Gastroesophageal sphincter (tissue), 4 donors: ENCODE results near the gene FSTL1. TPM values are rescaled to one million over a fixed set of nuclear protein-coding genes. Genes with fewer than 3 reads are reported as not detected.
"Not testable (repeated sequence)": the region's sequence is repeated elsewhere in the genome, so short reads cannot be mapped to it uniquely, and the experiment has no call there.

ENCODE experiments used
- ATAC-seq: fragments of 150-250 bp; one replicate; pipeline ENCODE4 v1.9.1; 2016; ENCODE audit warnings: mild to moderate bottlenecking, moderate library complexity
- H3K27ac ChIP-seq, 4 donors: fragments of 200-600 bp; sonication (generic) in 3 of 4; 1 replicate in 3 of 4; 2 replicates in 1 of 4; pipeline ENCODE4 v1.5.1; 2016 to 2019
- H3K27me3 ChIP-seq: fragments of 200-600 bp; sonication (generic); one replicate; pipeline ENCODE4 v1.5.1; 2019
- H3K36me3 ChIP-seq, 2 donors: fragments of 200-600 bp; sonication (generic); one replicate each; pipeline ENCODE4 v1.5.1; 2019; ENCODE audit warnings: control low read depth in 1 of 2
- H3K4me1 ChIP-seq, 3 donors: fragments of 200-600 bp; sonication (generic); 1 replicate in 2 of 3; 2 replicates in 1 of 3; pipeline ENCODE4 v1.5.1; 2016 to 2019; ENCODE audit warnings: control low read depth in 2 of 3
- H3K4me3 ChIP-seq, 2 donors: fragments of 200-600 bp; sonication (generic); one replicate each; pipeline ENCODE4 v1.5.1; 2019; ENCODE audit warnings: mild to moderate bottlenecking in 1 of 2, moderate library complexity in 1 of 2
- H3K9me3 ChIP-seq, 3 donors: fragments of 200-600 bp; sonication (generic); one replicate each; pipeline ENCODE4 v1.5.1; 2017 to 2019; ENCODE audit warnings: control low read depth in 2 of 3
- EP300 ChIP-seq: sonication (generic); formaldehyde crosslinking; IDR thresholded peaks from one replicate; pipeline ENCODE4 v1.6.1; 2017; ENCODE audit warnings: antibody characterized with exemption, mild to moderate bottlenecking
- POLR2A ChIP-seq, 2 donors: fragments of 450-650 bp; IDR thresholded peaks; one replicate each; pipeline ENCODE4 v1.6.1; 2017; ENCODE audit warnings: antibody characterized with exemption in 2 of 2, mild to moderate bottlenecking in 2 of 2, moderate library complexity in 1 of 2
- POLR2AphosphoS5 ChIP-seq: sonication (generic); formaldehyde crosslinking; IDR thresholded peaks from one replicate; pipeline ENCODE4 v1.6.1; 2017; ENCODE audit warnings: antibody characterized with exemption
- WGBS, 2 donors: methylation state at CpG; one replicate each; pipeline ENCODE4 v1.1.5; 2018; ENCODE audit warnings: low coverage in 1 of 2; 5-methylcytosine and 5-hydroxymethylcytosine counted together
- total RNA-seq, 4 donors: library from RNA; depleted of rRNA; stranded (reverse); fragments of >200 nt; gene quantifications; one replicate each; pipeline ENCODE4 v1.1.0, GENCODE V29; 2016
- TF ChIP-seq, protein P1 (sequence below), 4 experiments: fragments of 200-600 bp in 2 of 4; fragments of 450-650 bp in 2 of 4; sonication (generic) in 1 of 4; IDR thresholded peaks; one replicate each; pipeline ENCODE4 v1.5.1; 2017 to 2019; ENCODE audit warnings: antibody characterized with exemption in 4 of 4, mild to moderate bottlenecking in 2 of 4, moderate library complexity in 2 of 4

FSTL1 gene
- total RNA-seq, 4 donors from 2014 or later = 343 to 1,189 (median 766) TPM

- Histone ChIP-seq H3K36me3 (peaks cover 0 to 48% of the 10 kb centered on the region in 2 donors), H3K27ac (no peak overlapping the region), H3K4me1 (no peaks in the 10 kb centered on the region), H3K4me3 (no peak overlapping the region), H3K9me3 (no peaks in the 10 kb centered on the region), H3K27me3 (no peaks in the 10 kb centered on the region)
- WGBS, 2 donors = 60 to 64% methylated on average over 4 of the region's 4 CpGs
- ATAC-seq = peak; percentile 23
- TF ChIP-seq POLR2AphosphoS5 = peak; percentile 37
- no peak for TF ChIP-seq EP300
These were observed 57.5 kb downstream of the FSTL1 start for GRCh38 chr3:120393243-120393642.

DNA sequence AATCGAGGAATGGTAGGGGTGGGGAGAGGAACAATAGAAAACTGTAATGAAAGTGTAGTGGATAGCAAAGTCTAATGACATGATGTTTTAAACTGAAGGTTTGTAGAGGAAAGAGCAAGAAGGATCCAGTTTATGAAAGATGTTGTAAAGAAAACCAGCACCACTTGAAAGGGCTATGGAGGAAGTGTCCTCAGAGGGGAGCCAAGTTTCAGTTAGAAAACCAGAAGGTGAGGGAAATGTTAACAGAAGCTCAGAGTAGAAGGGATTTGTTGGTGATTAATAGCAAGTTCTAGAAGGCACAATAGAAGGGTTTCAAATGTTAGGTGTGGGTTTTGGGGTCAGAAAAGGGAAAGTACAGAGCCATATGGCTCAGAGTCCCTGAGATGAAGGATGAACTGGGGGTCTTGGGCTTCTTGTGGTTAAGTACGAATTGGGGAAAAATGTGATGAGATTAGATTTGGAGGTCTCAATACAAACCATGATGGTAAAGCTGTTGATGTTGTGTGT, 67.8 kb downstream of the FSTL1 start:
- no peak for ATAC-seq
- H3K27me3 ChIP-seq = no peaks in the 10 kb centered on the region
- H3K4me1 ChIP-seq = no peaks in the 10 kb centered on the region
- no peak overlapping the region for H3K27ac ChIP-seq
- no peaks in the 10 kb centered on the region for H3K9me3 ChIP-seq
- H3K36me3 ChIP-seq = no peaks in the 10 kb centered on the region
- TF ChIP-seq POLR2AphosphoS5 (no peak), POLR2A (IDR thresholded peaks at IDR 0.05) (no peak), EP300 (no peak)
- TF ChIP-seq, protein P1, sequence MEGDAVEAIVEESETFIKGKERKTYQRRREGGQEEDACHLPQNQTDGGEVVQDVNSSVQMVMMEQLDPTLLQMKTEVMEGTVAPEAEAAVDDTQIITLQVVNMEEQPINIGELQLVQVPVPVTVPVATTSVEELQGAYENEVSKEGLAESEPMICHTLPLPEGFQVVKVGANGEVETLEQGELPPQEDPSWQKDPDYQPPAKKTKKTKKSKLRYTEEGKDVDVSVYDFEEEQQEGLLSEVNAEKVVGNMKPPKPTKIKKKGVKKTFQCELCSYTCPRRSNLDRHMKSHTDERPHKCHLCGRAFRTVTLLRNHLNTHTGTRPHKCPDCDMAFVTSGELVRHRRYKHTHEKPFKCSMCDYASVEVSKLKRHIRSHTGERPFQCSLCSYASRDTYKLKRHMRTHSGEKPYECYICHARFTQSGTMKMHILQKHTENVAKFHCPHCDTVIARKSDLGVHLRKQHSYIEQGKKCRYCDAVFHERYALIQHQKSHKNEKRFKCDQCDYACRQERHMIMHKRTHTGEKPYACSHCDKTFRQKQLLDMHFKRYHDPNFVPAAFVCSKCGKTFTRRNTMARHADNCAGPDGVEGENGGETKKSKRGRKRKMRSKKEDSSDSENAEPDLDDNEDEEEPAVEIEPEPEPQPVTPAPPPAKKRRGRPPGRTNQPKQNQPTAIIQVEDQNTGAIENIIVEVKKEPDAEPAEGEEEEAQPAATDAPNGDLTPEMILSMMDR (IDR thresholded peaks at IDR 0.05) = no peak
- H3K4me3 ChIP-seq = no peak overlapping the region
- 70 to 78% methylated on average over 2 of the region's 2 CpGs for WGBS, 2 donors

DNA sequence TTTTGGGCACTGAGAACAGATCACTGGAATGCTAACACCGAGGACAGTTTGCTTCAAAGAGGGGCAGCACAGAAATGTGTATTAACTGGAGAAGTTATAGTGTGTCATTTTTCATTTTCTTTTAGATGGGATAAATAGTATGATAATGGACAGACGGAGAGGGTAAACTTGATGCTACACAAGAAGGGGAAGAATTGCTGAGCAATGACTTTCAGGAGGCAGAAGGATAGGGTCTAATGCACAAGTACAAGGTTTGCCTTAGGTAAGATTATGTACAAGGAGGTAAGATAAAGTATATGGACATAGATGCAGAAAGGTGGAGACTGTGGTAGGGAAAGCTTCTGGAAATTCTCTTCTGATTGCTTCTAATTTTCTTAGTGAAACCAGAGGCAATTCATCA, 69.3 kb downstream of the FSTL1 start:
- H3K36me3 ChIP-seq = no peaks in the 10 kb centered on the region
- 82 to 100% methylated on average over 2 of the region's 2 CpGs for WGBS, 2 donors
- no peak for ATAC-seq

DNA sequence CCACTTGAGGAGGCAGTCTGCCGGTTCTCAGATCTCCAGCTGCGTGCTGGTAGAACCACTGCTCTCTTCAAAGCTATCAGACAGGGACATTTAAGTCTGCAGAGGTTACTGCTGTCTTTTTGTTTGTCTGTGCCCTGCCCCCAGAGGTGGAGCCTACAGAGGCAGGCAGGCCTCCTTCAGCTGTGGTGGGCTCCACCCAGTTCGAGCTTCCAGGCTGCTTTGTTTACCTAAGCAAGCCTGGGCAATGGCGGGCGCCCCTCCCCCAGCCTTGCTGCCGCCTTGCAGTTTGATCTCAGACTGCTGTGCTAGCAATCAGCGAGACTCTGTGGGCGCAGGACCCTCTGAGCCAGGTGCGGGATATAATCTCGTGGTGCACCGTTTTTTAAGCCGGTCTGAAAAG, 72.8 kb downstream of the FSTL1 start:
- H3K27ac ChIP-seq, H3K4me1 ChIP-seq, H3K4me3 ChIP-seq, H3K27me3 ChIP-seq, H3K36me3 ChIP-seq, H3K9me3 ChIP-seq, ATAC-seq: not testable (repeated sequence)
- 17% methylated on average over 1 of the region's 12 CpGs; no CpG with 5 or more reads in 1 of the 2 donors for WGBS, 2 donors

More for the DNA sequence above, 69.3 kb downstream of the FSTL1 start:
- H3K9me3 ChIP-seq = no peaks in the 10 kb centered on the region
- H3K4me3 ChIP-seq = no peak overlapping the region
- no peak overlapping the region for H3K27ac ChIP-seq
- H3K27me3 ChIP-seq = no peaks in the 10 kb centered on the region
- no peaks in the 10 kb centered on the region for H3K4me1 ChIP-seq
- TF ChIP-seq POLR2AphosphoS5 (no peak), EP300 (no peak), POLR2A (IDR thresholded peaks at IDR 0.05) (no peak)
- TF ChIP-seq, protein P1 (IDR thresholded peaks at IDR 0.05) = no peak

GRCh38 chr3:120370463-120370862, 80.3 kb downstream of the FSTL1 start:
- TF ChIP-seq POLR2A (IDR thresholded peaks at IDR 0.05) = no peak
- TF ChIP-seq, protein P1 (IDR thresholded peaks at IDR 0.05) = no peak
- TF ChIP-seq EP300 = no peak
- TF ChIP-seq POLR2AphosphoS5 = no peak
- ATAC-seq = no peak
- Histone ChIP-seq H3K27me3 (no peaks in the 10 kb centered on the region), H3K4me3 (no peak overlapping the region), H3K27ac (no peak overlapping the region), H3K36me3 (no peaks in the 10 kb centered on the region), H3K9me3 (no peaks in the 10 kb centered on the region), H3K4me1 (no peaks in the 10 kb centered on the region)

GRCh38 chr3:120369037-120369467, 81.7 kb downstream of the FSTL1 start:
- WGBS, 2 donors = 41 to 61% methylated on average over 2 of the region's 2 CpGs
- H3K27me3 ChIP-seq = no peaks in the 10 kb centered on the region
- H3K36me3 ChIP-seq = no peaks in the 10 kb centered on the region
- H3K9me3 ChIP-seq = no peaks in the 10 kb centered on the region
- no peaks in the 10 kb centered on the region for H3K4me1 ChIP-seq
- H3K27ac ChIP-seq = no peak overlapping the region
- TF ChIP-seq POLR2AphosphoS5 = no peak
- no peak for TF ChIP-seq EP300
- no peak for TF ChIP-seq POLR2A (IDR thresholded peaks at IDR 0.05)
- TF ChIP-seq, protein P1 (IDR thresholded peaks at IDR 0.05) = no peak
- ATAC-seq = no peak
- H3K4me3 ChIP-seq = no peak overlapping the region
